Measurements from ENCODE around the gene UBE4B.

GRCh38 chr1:10108134-10108663, 75.4 kb downstream of the UBE4B start:
- TF ChIP-seq CTCF (IDR thresholded peaks at IDR 0.05) (no peak), EZH2 (IDR thresholded peaks at IDR 0.05; ENCODE audit: borderline replicate concordance, insufficient read depth, low read depth, low read length, poor library complexity, severe bottlenecking) (no peak)

Measured in B cell (primary cell).